Natural killer cell (primary cell): ENCODE results near the gene SLC25A23. TPM values are rescaled to one million over a fixed set of nuclear protein-coding genes. Genes with fewer than 3 reads are reported as not detected.

Experiments
- ATAC-seq, 3 donors: fragments of 150-1000 bp in 2 of 3; fragments of 200-7000 bp in 1 of 3; cut with Tn5 transposase; 1 replicate in 1 of 3; 2 replicates in 2 of 3; pipeline ENCODE4 v1.10.0; 2021; ENCODE audit warnings: mild to moderate bottlenecking in 2 of 3, moderate library complexity in 2 of 3
- DNase-seq, 2 donors: peaks; one replicate each; pipeline versions ENCODE4 v3.0.0 to v3.0.0-alpha.2; 2013 to 2021; ENCODE audit warnings: mixed read lengths in 1 of 2
- H3K27ac ChIP-seq: one replicate; pipeline ENCODE4 v1.5.1; 2013; ENCODE audit warnings: mild to moderate bottlenecking, low read length
- H3K27me3 ChIP-seq: one replicate; pipeline ENCODE4 v1.6.1; 2013; ENCODE audit warnings: low read length; ENCODE audit not compliant: control insufficient read depth, insufficient read depth
- H3K36me3 ChIP-seq: one replicate; pipeline ENCODE4 v1.6.1; 2013; ENCODE audit warnings: low read length; ENCODE audit not compliant: control insufficient read depth, insufficient read depth
- H3K4me1 ChIP-seq: one replicate; pipeline ENCODE4 v1.6.1; 2013; ENCODE audit warnings: low read length; ENCODE audit not compliant: control insufficient read depth, insufficient read depth
- H3K4me3 ChIP-seq: one replicate; pipeline ENCODE4 v1.5.1; 2013; ENCODE audit warnings: low read length
- H3K9me3 ChIP-seq: one replicate; pipeline ENCODE4 v1.6.1; 2013; ENCODE audit warnings: low read length; ENCODE audit not compliant: control insufficient read depth, insufficient read depth
- H3K27ac Mint-ChIP-seq, 2 donors: one replicate each; pipeline ENCODE4 v1.8.0; 2022; ENCODE audit warnings: mild to moderate bottlenecking in 2 of 2, mixed read lengths in 2 of 2, moderate library complexity in 1 of 2
- H3K27me3 Mint-ChIP-seq, 2 donors: one replicate each; pipeline ENCODE4 v1.8.0; 2022; ENCODE audit warnings: low read depth in 2 of 2, mixed read lengths in 2 of 2
- H3K36me3 Mint-ChIP-seq: one replicate; pipeline ENCODE4 v1.8.0; 2022; ENCODE audit warnings: mixed read lengths
- H3K4me1 Mint-ChIP-seq, 2 donors: one replicate each; pipeline ENCODE4 v1.8.0; 2022; ENCODE audit warnings: mixed read lengths in 2 of 2
- H3K4me3 Mint-ChIP-seq: one replicate; pipeline ENCODE4 v1.8.0; 2022; ENCODE audit warnings: mild to moderate bottlenecking, moderate library complexity, mixed read lengths
- H3K9me3 Mint-ChIP-seq, 2 donors: one replicate each; pipeline ENCODE4 v1.8.0; 2022; ENCODE audit warnings: mixed read lengths in 2 of 2
- CTCF ChIP-seq: fragments of 200-600 bp; IDR thresholded peaks from one replicate; pipeline ENCODE4 v1.8.0; 2022; ENCODE audit warnings: antibody characterized with exemption
- WGBS: methylation state at CpG from one replicate; pipeline ENCODE4 v1.1.7; 2013; ENCODE audit warnings: missing lambda C conversion rate; ENCODE audit not compliant: insufficient coverage; 5-methylcytosine and 5-hydroxymethylcytosine counted together
- intact Hi-C: fragments of 100-400 bp; cut with micrococcal nuclease; formaldehyde crosslinking; loops from one replicate; pipeline ENCODE4 v1.14.2; 2022
- total RNA-seq, 4 donors: library from RNA; stranded (reverse); fragments of 120-200 nt in 1 of 4; gene quantifications; one replicate each; pipeline versions ENCODE4 v1.2.3 to v1.2.4, GENCODE V29; 2013 to 2022

SLC25A23 gene
- total RNA-seq, 3 donors from 2014 or later (not counting 1 experiment from before 2014, with no cell fraction given): 7.8 to 10.5 (median 8.7) TPM

GRCh38 chr19:6412447-6413091 lies 47.0 kb downstream of the SLC25A23 start:
- no peaks in the 10 kb centered on the region for H3K9me3 ChIP-seq
- Mint-ChIP-seq H3K4me3 (no peak overlapping the region), H3K4me1 (no peaks in the 10 kb centered on the region)

GRCh38 chr19:6412061-6412446 lies 47.5 kb downstream of the SLC25A23 start:
- no peak for TF ChIP-seq CTCF
- no peaks in the 10 kb centered on the region for H3K4me1 Mint-ChIP-seq

More at GRCh38 chr19:6412447-6413091, 47.0 kb downstream of the SLC25A23 start:
- peak; percentile 45 to 70 (median 61) for ATAC-seq
- peak in 1 of 2 donors; percentile 72 for DNase-seq
- Histone ChIP-seq H3K27ac (no peak overlapping the region), H3K4me1 (no peaks in the 10 kb centered on the region), H3K36me3 (peaks cover 33% of the 10 kb centered on the region), H3K27me3 (no peaks in the 10 kb centered on the region), H3K4me3 (no peak overlapping the region)
- H3K27me3 Mint-ChIP-seq: no peaks in the 10 kb centered on the region
- WGBS: 83% methylated on average over 14 of the region's 15 CpGs
- intact Hi-C loops: no loop called here
- peak; percentile 40 for TF ChIP-seq CTCF
- H3K9me3 Mint-ChIP-seq: no peaks in the 10 kb centered on the region
- H3K27ac Mint-ChIP-seq: no peak overlapping the region
- H3K36me3 Mint-ChIP-seq: no peaks in the 10 kb centered on the region

GRCh38 chr19:6409346-6409745 lies 50.2 kb downstream of the SLC25A23 start:
- Histone ChIP-seq H3K4me1 (no peaks in the 10 kb centered on the region), H3K27me3 (no peaks in the 10 kb centered on the region), H3K9me3 (no peaks in the 10 kb centered on the region), H3K36me3 (peaks cover 4% of the 10 kb centered on the region), H3K4me3 (no peak overlapping the region), H3K27ac (no peak overlapping the region)
- 99% methylated on average over 6 of the region's 6 CpGs for WGBS
- intact Hi-C loops: no loop called here
- DNase-seq: no peak
- Mint-ChIP-seq H3K27ac (no peak overlapping the region), H3K27me3 (no peaks in the 10 kb centered on the region), H3K4me3 (no peak overlapping the region), H3K4me1 (no peaks in the 10 kb centered on the region), H3K36me3 (no peaks in the 10 kb centered on the region), H3K9me3 (no peaks in the 10 kb centered on the region)
- no peak for TF ChIP-seq CTCF
- ATAC-seq: no peak

More at GRCh38 chr19:6412061-6412446, 47.5 kb downstream of the SLC25A23 start:
- Histone ChIP-seq H3K36me3 (peaks cover 28% of the 10 kb centered on the region), H3K27me3 (no peaks in the 10 kb centered on the region), H3K4me3 (no peak overlapping the region), H3K4me1 (no peaks in the 10 kb centered on the region), H3K9me3 (no peaks in the 10 kb centered on the region), H3K27ac (no peak overlapping the region)
- no peaks in the 10 kb centered on the region for H3K9me3 Mint-ChIP-seq
- no peak for DNase-seq
- H3K27me3 Mint-ChIP-seq: no peaks in the 10 kb centered on the region
- 94% methylated on average over 12 of the region's 12 CpGs for WGBS
- H3K4me3 Mint-ChIP-seq: no peak overlapping the region
- no peaks in the 10 kb centered on the region for H3K36me3 Mint-ChIP-seq
- no peak for ATAC-seq
- intact Hi-C loops: no loop called here
- no peak overlapping the region for H3K27ac Mint-ChIP-seq

GRCh38 chr19:6406401-6406800 lies 53.2 kb downstream of the SLC25A23 start:
- Histone ChIP-seq H3K4me1 (no peaks in the 10 kb centered on the region), H3K9me3 (no peaks in the 10 kb centered on the region), H3K27ac (no peak overlapping the region), H3K27me3 (no peaks in the 10 kb centered on the region), H3K4me3 (no peak overlapping the region), H3K36me3 (no peaks in the 10 kb centered on the region)
- WGBS: 64% methylated on average over 5 of the region's 5 CpGs
- no peak for DNase-seq
- no peaks in the 10 kb centered on the region for H3K27me3 Mint-ChIP-seq
- no peak for TF ChIP-seq CTCF
- H3K4me3 Mint-ChIP-seq: no peak overlapping the region
- ATAC-seq: no peak
- H3K4me1 Mint-ChIP-seq: no peaks in the 10 kb centered on the region
- H3K36me3 Mint-ChIP-seq: no peaks in the 10 kb centered on the region
- no peak overlapping the region for H3K27ac Mint-ChIP-seq
- no peaks in the 10 kb centered on the region for H3K9me3 Mint-ChIP-seq
- intact Hi-C loops: no loop called here
